GM19455 (cell line): ENCODE data around the gene OPCML.

Source experiments
- ATAC-seq: cut with Tn5 transposase; IDR thresholded peaks from one replicate; pipeline ENCODE4 v1.9.1; 2021; ENCODE audit not compliant: unreplicated experiment

Gene OPCML

GRCh38 chr11:132549001-132549400, 983.3 kb downstream of the OPCML start:
- no peak for ATAC-seq

GRCh38 chr11:132544007-132544406, 988.3 kb downstream of the OPCML start:
- no peak for ATAC-seq

- ATAC-seq = no peak
Measured at GRCh38 chr11:132541794-132542193, 990.5 kb downstream of the OPCML start.

- no peak for ATAC-seq
Measured at GRCh38 chr11:132540581-132540980, 991.7 kb downstream of the OPCML start.

DNA sequence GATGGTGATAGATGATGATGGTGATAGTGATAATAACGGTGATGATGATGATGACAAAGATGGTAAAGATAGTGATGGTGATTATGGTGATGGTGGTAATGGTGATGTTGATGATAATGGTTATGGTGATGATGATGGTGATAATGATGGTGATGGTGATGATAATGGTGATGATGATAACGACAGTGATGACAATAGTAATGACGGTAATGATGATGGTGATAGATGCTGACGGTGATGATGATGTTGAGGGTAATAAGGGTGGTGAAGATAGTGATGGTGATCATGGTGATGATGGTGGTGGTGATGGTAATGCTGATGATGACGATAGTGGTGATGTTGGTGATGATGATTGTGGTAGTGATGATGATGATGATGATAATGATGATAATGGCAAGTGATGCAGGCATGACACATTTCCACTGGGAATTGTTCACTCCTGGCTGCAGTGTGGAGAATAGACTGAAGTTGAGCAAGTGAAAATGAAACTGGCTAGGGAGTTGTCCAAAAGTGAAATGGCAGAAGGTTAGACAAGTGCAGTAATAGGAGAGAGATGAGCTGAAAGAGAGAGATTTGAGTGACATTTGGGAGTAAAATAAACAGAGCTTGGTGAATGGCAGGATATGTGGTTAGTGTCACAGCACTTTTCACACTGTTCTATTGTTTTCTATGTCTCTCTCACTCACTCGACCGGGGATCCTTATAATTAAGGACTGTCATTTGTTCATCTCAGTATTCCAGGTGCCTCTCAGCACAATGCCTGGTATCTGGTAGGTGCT, 992.5 kb downstream of the OPCML start:
- no peak for ATAC-seq

DNA sequence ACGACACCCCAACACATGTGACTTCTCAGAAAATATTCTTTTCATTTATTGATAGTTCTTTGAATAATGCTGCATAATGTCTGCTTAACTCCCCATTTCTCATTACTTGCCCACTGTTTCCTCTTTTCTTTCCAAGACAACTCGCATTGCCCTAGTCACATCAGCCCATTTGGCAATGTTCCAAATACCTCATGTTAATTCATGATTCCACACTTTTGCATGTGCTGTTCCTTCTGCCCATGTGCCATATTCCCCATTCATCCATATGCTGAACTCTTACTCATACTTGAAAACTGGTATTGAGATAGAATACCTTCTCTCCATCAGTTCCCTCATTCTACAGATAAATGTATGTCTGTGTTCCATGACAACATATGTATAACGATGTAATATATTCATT, 993.7 kb downstream of the OPCML start:
- ATAC-seq = no peak

GRCh38 chr11:132535830-132536229, 996.5 kb downstream of the OPCML start:
- ATAC-seq = no peak

GRCh38 chr11:132531921-132532320, 1000.4 kb downstream of the OPCML start:
- ATAC-seq = no peak

- no peak for ATAC-seq
Measured at GRCh38 chr11:132528181-132528580, 1004.1 kb downstream of the OPCML start.

DNA sequence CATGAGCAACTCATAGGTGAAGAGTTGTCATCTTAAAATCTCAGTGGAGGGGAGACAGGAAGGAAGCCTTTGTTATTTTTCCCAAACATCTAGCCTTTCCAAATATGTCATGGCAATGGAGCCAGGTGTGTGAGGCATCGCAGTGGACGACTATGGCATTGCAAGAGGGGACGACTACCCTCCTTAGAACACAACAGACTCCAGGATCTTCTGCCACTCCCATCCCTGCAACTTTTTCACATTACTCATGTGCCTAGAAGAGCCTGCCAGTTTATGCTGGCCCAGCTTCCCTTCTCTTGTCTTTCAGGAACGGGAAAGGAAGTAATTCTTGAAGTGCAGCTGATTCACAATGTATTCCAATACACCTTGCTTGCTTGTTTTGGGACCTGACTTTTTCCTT, 1008.4 kb downstream of the OPCML start:
- ATAC-seq = no peak

GRCh38 chr11:132520199-132520598, 1012.1 kb downstream of the OPCML start:
- no peak for ATAC-seq

DNA sequence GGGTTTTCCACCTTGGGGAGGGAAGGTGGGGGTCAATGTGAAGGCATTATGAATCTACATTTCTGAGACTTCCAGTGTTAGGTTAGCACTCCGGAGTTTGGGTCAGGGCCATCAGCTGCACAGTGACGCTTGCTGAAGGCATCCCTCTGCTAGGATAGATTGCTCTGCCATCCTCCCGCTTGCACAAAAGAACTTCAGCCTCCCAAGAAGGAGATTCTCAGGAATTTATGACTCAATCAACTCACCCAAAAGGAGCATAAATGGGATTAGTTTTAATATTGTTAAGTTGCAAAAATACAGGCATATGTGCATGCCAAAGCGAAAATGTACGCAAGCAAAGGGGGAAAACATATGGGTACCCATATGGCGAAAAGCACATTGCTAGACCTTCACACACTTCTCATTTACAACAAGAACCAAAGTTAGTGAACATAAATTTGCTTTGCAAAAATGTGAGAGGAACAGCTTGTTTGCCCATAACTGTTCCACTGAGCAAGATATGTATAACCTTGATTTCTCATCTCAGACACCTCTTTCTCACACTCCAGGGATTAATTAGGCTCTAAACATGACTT, 1013.0 kb downstream of the OPCML start:
- no peak for ATAC-seq

- ATAC-seq = no peak
Measured at GRCh38 chr11:132504501-132505041, 1027.7 kb downstream of the OPCML start.

- no peak for ATAC-seq
Measured at GRCh38 chr11:132501356-132501755, 1030.9 kb downstream of the OPCML start.

DNA sequence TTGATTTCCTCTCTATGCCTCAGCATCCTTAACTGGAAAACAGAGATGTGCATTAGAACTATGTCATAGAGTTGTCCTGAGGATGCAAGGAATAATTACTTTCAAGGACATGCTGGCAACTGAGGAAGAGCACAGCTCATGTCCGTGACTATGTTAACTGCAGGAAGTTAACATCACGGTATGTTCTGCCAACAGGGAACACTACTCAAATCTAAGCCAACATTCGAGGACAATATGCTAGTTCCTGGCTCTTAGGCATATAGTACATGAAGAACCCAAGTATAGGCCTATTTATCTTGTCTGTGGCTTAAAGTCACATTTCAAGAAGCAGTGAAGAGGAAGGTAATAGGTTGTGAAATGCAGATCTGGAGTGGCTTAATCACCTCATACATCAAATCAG, 1032.6 kb downstream of the OPCML start:
- ATAC-seq = no peak

GRCh38 chr11:132496341-132496740, 1036.0 kb downstream of the OPCML start:
- no peak for ATAC-seq

DNA sequence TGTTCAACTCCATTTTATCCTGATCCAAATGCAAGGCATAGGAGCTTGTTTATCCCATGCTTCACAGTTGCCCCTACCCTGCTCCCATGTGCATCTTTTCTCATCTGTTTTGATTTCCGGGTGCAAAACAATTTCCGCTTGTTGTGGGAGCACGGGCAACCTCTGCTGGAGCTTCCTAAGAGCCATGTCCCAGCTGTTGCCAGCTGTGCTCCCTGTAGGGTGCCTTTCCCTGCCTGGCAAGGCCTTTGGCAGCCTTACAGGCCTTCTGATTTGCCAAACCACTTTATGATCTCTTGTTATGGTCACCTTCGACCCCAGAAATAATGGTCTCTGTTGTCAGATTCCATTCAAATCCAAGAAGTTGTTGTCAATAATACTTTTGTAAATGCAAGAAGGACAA, 1038.5 kb downstream of the OPCML start:
- ATAC-seq = no peak

DNA sequence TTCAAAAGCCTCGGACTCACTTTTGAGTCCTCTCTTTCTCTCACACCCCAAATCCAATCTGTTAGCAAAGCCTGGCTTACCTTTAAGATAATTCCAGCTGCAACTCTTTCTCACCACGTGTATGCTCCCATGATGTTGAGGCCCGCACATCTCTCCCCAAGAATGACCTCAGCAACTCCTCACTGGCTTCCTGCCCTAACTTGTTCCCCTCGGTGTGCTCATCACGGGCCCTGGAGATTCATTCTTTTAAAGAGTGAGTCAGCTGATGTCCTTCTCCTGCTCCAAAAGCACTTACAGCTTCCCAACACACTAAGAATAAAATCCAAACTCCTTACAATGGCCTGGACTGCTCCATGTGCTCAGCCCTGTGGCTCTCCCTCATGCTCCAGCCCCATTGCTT, 1041.3 kb downstream of the OPCML start:
- no peak for ATAC-seq

DNA sequence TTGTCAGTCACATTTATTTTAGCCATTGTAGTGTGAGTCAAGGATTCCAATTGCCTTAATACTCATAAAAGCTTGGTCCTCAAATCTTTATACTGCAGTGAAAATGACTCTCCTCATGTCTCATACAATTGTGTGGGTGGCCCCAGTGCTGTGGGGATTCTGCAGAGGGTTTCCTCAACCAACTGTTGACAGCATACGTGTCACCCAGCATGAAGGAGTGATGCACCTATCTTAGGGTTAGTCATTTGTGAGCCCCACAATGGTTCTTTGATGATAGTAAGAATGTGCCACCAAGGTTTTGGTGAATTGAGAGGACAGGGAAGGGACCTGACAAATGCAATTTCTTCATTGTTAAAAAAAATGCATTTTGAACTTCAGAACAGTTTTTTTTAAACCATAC, 1046.2 kb downstream of the OPCML start:
- no peak for ATAC-seq

DNA sequence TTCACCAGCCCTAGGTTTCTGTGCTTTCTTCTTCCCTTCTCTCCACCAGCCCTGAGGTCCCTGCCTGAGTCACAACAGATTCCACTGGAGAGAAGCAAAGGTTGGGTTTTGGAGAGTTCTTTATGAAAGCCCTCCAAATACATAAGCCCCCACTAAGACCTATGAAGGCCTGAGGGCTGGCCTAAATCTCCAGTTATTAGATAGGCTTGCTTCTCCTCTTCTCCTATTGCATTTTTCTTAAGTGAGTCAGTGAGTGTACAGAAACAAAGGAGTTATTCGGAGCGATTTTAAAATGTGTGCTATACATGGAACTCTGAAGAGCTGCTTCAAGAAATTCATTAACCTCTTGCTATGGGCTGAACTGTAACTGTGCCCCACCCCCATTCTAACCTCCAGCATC, 1057.3 kb downstream of the OPCML start:
- ATAC-seq = no peak

- no peak for ATAC-seq
Measured at GRCh38 chr11:132472411-132473172, 1059.7 kb downstream of the OPCML start.

GRCh38 chr11:132471466-132471865, 1060.8 kb downstream of the OPCML start:
- no peak for ATAC-seq
